Activated T-cell treated with anti-CD3 and anti-CD28 coated beads, Interleukin-2, amount 50 U/mL, for 4 hours (primary cell): ENCODE data around the gene CD40LG. TPM values are rescaled to one million over a fixed set of nuclear protein-coding genes. Genes with fewer than 3 reads are reported as not detected.

Source experiments
- ATAC-seq, 2 donors: fragments of 200-7000 bp; cut with Tn5 transposase; one replicate each; pipeline ENCODE4 v1.10.0; 2021
- DNase-seq: peaks from one replicate; pipeline ENCODE4 v3.0.0-alpha.2; 2020
- H3K27me3 Mint-ChIP-seq: one replicate; pipeline ENCODE4 v1.8.0; 2021; ENCODE audit warnings: low read depth, mixed read lengths
- H3K36me3 Mint-ChIP-seq: one replicate; pipeline ENCODE4 v1.8.0; 2022; ENCODE audit warnings: mixed read lengths; ENCODE audit not compliant: insufficient read depth
- H3K4me1 Mint-ChIP-seq: one replicate; pipeline ENCODE4 v1.8.0; 2021; ENCODE audit warnings: low read depth, mixed read lengths
- H3K4me3 Mint-ChIP-seq: one replicate; pipeline ENCODE4 v1.8.0; 2021; ENCODE audit warnings: mild to moderate bottlenecking, moderate library complexity, mixed read lengths
- H3K9me3 Mint-ChIP-seq: one replicate; pipeline ENCODE4 v1.8.0; 2021; ENCODE audit warnings: mixed read lengths
- total RNA-seq, 3 donors: library from RNA; stranded (reverse); gene quantifications; one replicate each; pipeline ENCODE4 v1.2.1, GENCODE V29; 2021

CD40LG gene
- total RNA-seq, 3 donors from 2014 or later: 99.9 to 139 (median 115) TPM

DNA sequence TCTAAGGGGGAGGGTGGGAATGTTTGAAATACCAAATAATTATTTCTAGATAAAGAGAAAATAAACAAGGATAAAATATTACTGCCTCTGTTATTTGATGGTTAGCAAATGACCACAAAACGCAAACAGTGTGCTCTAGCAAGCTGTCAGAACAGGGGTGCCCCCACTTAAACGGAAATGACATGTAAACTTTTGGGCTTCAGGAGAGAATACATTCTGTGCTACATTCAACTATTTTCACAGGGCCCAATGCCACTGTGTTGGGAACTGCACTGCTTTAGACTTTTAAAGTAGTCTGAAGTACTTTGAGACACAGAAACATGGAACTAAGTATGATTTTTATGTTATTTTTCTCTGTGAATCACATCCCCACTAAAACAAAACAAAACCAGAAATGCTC lies 14.1 kb downstream of the CD40LG start:
- no peak for ATAC-seq
- Mint-ChIP-seq H3K27me3 (no peaks in the 10 kb centered on the region), H3K36me3 (peaks cover 42% of the 10 kb centered on the region), H3K4me3 (peak overlapping the region; percentile 2), H3K9me3 (no peaks in the 10 kb centered on the region), H3K4me1 (peaks cover 72% of the 10 kb centered on the region)
- no peak for DNase-seq

DNA sequence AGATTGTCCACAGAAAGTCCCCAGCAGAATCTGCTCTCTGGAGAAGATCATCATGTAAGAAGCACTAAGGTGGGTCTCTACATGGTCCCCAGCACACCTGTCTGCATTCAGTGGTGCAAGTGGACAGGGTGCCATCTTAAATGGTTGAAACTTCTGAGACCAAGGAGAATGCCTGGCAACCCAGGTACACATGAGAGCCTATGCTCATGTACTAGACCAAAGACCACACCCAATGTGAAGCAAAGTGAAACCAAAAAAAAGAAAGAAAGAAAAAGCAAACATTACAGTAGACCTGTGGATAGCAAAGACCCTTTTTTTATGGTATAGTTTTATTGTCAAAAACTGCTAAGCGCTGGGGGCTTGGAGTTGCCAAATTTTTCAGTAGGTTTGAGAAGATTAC lies 15.0 kb downstream of the CD40LG start:
- no peak overlapping the region for H3K4me3 Mint-ChIP-seq
- no peaks in the 10 kb centered on the region for H3K9me3 Mint-ChIP-seq
- H3K36me3 Mint-ChIP-seq: peaks cover 42% of the 10 kb centered on the region
- peaks cover 73% of the 10 kb centered on the region for H3K4me1 Mint-ChIP-seq
- no peaks in the 10 kb centered on the region for H3K27me3 Mint-ChIP-seq
- DNase-seq (no peak), ATAC-seq (no peak)

GRCh38 chrX:136665258-136665900 lies 17.4 kb downstream of the CD40LG start:
- no peak for ATAC-seq
- H3K9me3 Mint-ChIP-seq: no peaks in the 10 kb centered on the region
- DNase-seq: no peak
- H3K36me3 Mint-ChIP-seq: peaks cover 47% of the 10 kb centered on the region
- H3K27me3 Mint-ChIP-seq: no peaks in the 10 kb centered on the region
- H3K4me3 Mint-ChIP-seq: no peak overlapping the region
- peaks cover 62% of the 10 kb centered on the region for H3K4me1 Mint-ChIP-seq

DNA sequence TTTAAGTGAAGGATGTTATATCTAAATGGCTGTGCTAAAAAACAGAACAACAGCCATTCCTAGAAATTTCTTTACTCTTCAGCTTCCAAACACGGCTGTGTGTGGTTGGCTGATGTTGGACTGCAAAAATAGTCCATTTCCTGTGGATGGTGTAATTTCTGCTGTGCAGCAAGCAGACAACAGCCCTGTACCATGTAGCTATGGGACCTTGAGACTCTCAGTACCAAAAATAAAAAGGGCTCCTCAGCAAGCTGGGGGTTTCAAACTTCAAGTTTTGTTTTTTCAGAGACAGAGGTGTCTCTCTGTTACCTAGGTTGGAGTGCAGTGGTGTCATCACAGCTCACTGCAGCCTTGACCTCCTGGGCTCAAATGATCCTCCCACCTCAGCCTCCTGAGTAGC lies 18.1 kb downstream of the CD40LG start:
- Mint-ChIP-seq H3K4me3 (no peak overlapping the region), H3K36me3 (peaks cover 43% of the 10 kb centered on the region)

GRCh38 chrX:136667446-136668168 lies 19.6 kb downstream of the CD40LG start:
- ATAC-seq (no peak), DNase-seq (no peak)
- H3K4me1 Mint-ChIP-seq: peaks cover 68% of the 10 kb centered on the region
- H3K36me3 Mint-ChIP-seq: peaks cover 47% of the 10 kb centered on the region
- H3K27me3 Mint-ChIP-seq: no peaks in the 10 kb centered on the region
- H3K9me3 Mint-ChIP-seq: no peaks in the 10 kb centered on the region
- H3K4me3 Mint-ChIP-seq: no peak overlapping the region

More for the DNA sequence above, 18.1 kb downstream of the CD40LG start:
- Mint-ChIP-seq H3K9me3 (no peaks in the 10 kb centered on the region), H3K27me3 (no peaks in the 10 kb centered on the region), H3K4me1 (peaks cover 65% of the 10 kb centered on the region)
- ATAC-seq (no peak), DNase-seq (no peak)

GRCh38 chrX:136671006-136671610 lies 23.1 kb downstream of the CD40LG start:
- Mint-ChIP-seq H3K4me1 (peaks cover 75% of the 10 kb centered on the region), H3K27me3 (no peaks in the 10 kb centered on the region), H3K9me3 (no peaks in the 10 kb centered on the region), H3K36me3 (peaks cover 35% of the 10 kb centered on the region), H3K4me3 (no peak overlapping the region)
- ATAC-seq: no peak
- no peak for DNase-seq

DNA sequence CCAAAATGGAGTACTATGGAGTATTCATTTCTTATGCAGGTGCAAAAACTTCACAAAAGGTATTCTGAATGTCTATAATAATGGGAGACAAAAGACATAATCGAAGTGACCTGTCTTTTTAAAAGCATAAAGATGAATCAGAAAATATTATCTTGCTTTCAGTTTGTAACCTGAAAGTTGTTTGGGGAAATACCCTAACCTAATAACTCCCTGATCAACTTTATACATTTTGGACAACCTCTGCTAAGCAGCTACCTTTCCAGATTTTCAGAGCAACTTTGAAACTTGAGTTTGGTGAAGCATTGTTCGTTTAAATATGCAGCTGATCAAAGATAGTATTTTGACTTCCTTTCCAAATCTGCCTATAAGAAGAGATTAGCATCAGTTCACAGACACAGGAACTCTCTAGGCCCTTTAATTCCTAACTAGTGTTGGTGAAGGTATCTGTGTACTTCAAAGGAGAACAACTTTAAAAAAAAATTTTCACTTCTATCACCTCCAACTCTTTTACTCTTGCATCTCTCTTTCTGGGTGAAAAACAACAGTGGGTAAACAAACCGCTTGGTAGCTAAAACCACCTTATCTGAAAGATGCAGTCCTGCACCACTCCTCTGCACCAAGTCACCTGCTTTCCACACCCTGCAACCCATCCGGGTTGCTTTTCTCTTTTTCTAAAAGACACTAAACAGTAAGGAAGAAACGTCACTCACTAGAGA lies 26.5 kb downstream of the CD40LG start:
- Mint-ChIP-seq H3K4me1 (peaks cover 82% of the 10 kb centered on the region), H3K36me3 (peaks cover 18% of the 10 kb centered on the region), H3K4me3 (peak overlapping the region; percentile 17), H3K9me3 (no peaks in the 10 kb centered on the region), H3K27me3 (no peaks in the 10 kb centered on the region)
- DNase-seq (no peak), ATAC-seq (peak; percentile 26 to 36)

- H3K36me3 Mint-ChIP-seq: peaks cover 13% of the 10 kb centered on the region
- ATAC-seq (no peak), DNase-seq (no peak)
- no peak overlapping the region for H3K4me3 Mint-ChIP-seq
- H3K9me3 Mint-ChIP-seq: no peaks in the 10 kb centered on the region
- H3K4me1 Mint-ChIP-seq: peaks cover 46% of the 10 kb centered on the region
- no peaks in the 10 kb centered on the region for H3K27me3 Mint-ChIP-seq
Observed at GRCh38 chrX:136679531-136679930, 31.6 kb downstream of the CD40LG start.

DNA sequence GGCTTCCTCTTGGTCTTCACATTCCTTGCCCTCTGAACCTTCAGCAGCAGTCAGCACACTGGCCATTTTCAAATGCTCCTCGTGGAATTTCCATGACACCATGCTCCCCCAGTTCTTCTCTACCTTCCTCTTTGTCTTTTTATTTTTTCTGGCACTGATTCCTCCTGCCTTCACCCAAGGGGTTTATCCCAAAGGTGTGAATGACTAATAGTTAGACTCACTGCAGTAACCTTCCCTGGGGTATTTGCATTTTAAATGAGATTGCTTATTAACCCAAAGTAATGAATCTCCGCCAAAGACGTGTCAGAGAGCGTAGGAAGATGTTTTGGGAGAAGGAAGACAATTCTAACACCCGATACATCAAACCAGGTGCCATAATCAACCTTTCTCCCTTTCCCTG lies 36.2 kb downstream of the CD40LG start:
- Mint-ChIP-seq H3K9me3 (no peaks in the 10 kb centered on the region), H3K36me3 (peaks cover 11% of the 10 kb centered on the region), H3K4me3 (no peak overlapping the region), H3K4me1 (peaks cover 32% of the 10 kb centered on the region), H3K27me3 (no peaks in the 10 kb centered on the region)
- DNase-seq (no peak), ATAC-seq (no peak)

DNA sequence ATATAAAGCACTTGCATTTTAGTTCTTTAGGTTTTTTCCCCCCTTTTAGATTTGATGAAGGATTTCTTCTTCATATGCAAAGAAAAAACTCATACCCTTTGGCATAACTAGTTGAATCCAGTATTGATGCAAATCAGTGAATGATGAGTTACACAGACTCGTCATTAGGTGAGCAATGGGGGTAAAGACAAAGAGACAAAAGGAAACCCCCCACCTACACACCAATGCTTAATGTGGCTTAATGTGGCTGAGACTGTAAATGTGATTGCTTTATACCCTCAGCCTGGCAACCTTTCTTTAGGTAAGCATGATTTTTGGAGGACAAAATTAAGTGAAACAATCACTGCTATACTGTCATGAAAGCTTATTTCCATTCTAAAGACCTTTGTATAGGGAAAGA lies 39.5 kb downstream of the CD40LG start:
- H3K4me1 Mint-ChIP-seq: peaks cover 53% of the 10 kb centered on the region
- no peaks in the 10 kb centered on the region for H3K27me3 Mint-ChIP-seq
- ATAC-seq (peak; percentile 89 to 92), DNase-seq (no peak)
- H3K4me3 Mint-ChIP-seq: peak overlapping the region; percentile 55
- no peaks in the 10 kb centered on the region for H3K9me3 Mint-ChIP-seq
- H3K36me3 Mint-ChIP-seq: peaks cover 5% of the 10 kb centered on the region

GRCh38 chrX:136689436-136689835 lies 41.5 kb downstream of the CD40LG start:
- DNase-seq (no peak), ATAC-seq (no peak)
- H3K9me3 Mint-ChIP-seq: no peaks in the 10 kb centered on the region
- H3K36me3 Mint-ChIP-seq: peaks cover 4% of the 10 kb centered on the region
- peak overlapping the region; percentile 33 for H3K4me3 Mint-ChIP-seq
- peaks cover 71% of the 10 kb centered on the region for H3K4me1 Mint-ChIP-seq
- no peaks in the 10 kb centered on the region for H3K27me3 Mint-ChIP-seq

DNA sequence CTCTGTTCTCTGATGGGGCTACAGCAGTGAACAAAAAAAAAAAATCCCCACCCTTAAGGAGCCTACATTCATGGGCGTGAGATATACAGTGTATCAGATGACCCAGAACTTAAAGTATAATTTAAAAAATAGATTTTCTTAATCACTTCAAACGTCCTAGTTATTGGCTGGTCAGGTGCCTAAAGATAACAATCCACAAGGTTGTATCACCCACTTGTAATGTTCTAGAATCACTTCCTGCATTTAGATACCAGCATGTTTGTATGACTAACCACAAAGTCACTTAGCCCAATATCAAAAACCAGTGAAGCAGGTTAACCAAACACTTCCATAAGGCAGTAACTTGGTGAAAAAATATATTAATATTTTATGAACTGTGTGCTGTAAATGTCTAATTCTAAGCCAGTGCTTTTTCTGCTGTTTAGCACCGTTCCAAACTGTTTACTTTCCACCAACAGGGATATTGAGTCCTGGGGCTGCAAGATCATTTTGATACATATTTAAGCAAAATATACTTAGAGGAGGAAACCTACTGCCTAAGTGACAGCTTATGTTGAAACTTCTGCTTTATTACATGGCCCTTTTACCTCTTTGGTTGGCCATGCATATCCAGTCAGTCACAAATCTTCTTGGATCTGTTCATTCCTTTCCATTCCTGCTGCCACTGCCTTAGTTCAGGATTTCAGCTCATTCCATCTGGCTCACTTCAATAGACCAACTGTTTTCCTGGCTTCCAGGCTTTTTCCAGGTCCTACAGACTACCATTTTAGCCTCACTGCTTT lies 43.3 kb downstream of the CD40LG start:
- ATAC-seq (peak in 1 of 2 donors; percentile 28), DNase-seq (no peak)
- peaks cover 82% of the 10 kb centered on the region for H3K4me1 Mint-ChIP-seq
- H3K36me3 Mint-ChIP-seq: peaks cover 6% of the 10 kb centered on the region
- no peaks in the 10 kb centered on the region for H3K9me3 Mint-ChIP-seq
- no peaks in the 10 kb centered on the region for H3K27me3 Mint-ChIP-seq
- H3K4me3 Mint-ChIP-seq: no peak overlapping the region

DNA sequence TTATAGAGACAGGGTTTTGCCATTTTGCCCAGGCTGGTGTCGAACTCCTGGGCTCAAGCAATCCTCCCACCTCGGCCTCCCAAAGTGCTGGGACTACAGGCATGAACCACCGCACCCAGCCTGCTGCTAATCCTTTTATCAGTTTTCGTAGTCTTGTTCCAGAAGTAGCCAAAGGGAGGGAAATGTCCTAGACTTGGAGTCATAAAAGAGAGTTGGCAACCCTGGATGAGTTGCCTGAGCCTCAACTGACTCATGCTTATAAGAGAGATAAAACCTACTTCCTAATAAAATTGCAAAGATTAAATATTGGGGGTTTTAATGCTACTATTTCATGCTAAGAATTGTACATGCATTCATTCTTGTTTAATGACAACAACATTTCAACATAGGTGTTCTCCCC lies 44.3 kb downstream of the CD40LG start:
- Mint-ChIP-seq H3K36me3 (peaks cover 9% of the 10 kb centered on the region), H3K4me1 (peaks cover 83% of the 10 kb centered on the region), H3K4me3 (no peak overlapping the region), H3K27me3 (no peaks in the 10 kb centered on the region), H3K9me3 (no peaks in the 10 kb centered on the region)
- DNase-seq (no peak), ATAC-seq (no peak)
